Measurements from ENCODE around the gene CLASRP. TPM values are rescaled to one million over a fixed set of nuclear protein-coding genes. Genes with fewer than 3 reads are reported as not detected.
A peak's percentile ranks its signal among the peaks of the same experiment; 100 is the strongest.

CLASRP gene
- total and polyA plus RNA-seq, 9 of the 15 experiments (the other 6 are each of a cell fraction or from before 2014, with no cell fraction given): 0.94 to 86.3 (median 44.0) TPM

- TF ChIP-seq CHD7 (IDR thresholded peaks at IDR 0.05; ENCODE audit: low read depth, low read length): no peak
- TF ChIP-seq JUN (IDR thresholded peaks at IDR 0.05; ENCODE audit: borderline replicate concordance, low read depth, low read length): no peak
- no peak for TF ChIP-seq JUN (CRISPR knock-in tag; IDR thresholded peaks at IDR 0.05; ENCODE audit: borderline replicate concordance)
- peak; percentile 41; the same call in 1 of the 2 replicates for TF ChIP-seq ZNF395 (CRISPR knock-in tag; IDR thresholded peaks at IDR 0.05)
- TF ChIP-seq ZBTB9 (CRISPR knock-in tag; IDR thresholded peaks at IDR 0.05): no peak
- no peak for TF ChIP-seq ZNF589 (CRISPR knock-in tag; IDR thresholded peaks at IDR 0.05; ENCODE audit: low read depth)
- no peak for TF ChIP-seq CBX3 (IDR thresholded peaks at IDR 0.05; ENCODE audit: borderline replicate concordance in 1 of 2, low read length in 2 of 2)
- TF ChIP-seq DNMT1 (IDR thresholded peaks at IDR 0.05): no peak
- no peak for TF ChIP-seq CTCF (IDR thresholded peaks at IDR 0.05 in 2 of 3, conservative IDR thresholded peaks at IDR 0.05 in 1 of 3; ENCODE audit: insufficient read depth in 2 of 3, low read depth in 1 of 3, low read length in 3 of 3)
Measured at GRCh38 chr19:45091031-45091923, 52.4 kb downstream of the CLASRP start (continued).
